HUDEP-2 (cell line): ENCODE data around the gene ZBTB43.

Source experiments
- DNase-seq, 76 experiments: peaks; one replicate each; lab custom pipeline; 2025; ENCODE audit not compliant: unreplicated experiment in 76 of 76; lab: John Stamatoyannopoulos, UW

The ZBTB43 gene

GRCh38 chr9:126883636-126884035, 78.8 kb downstream of the ZBTB43 start:
- DNase-seq: no peak

GRCh38 chr9:126885131-126885641, 80.3 kb downstream of the ZBTB43 start:
- no peak for DNase-seq

- DNase-seq: no peak
These were observed 81.4 kb downstream of the ZBTB43 start for GRCh38 chr9:126886034-126886822.

- DNase-seq: no peak
These were observed 82.1 kb downstream of the ZBTB43 start for GRCh38 chr9:126886897-126887296.
